Endothelial cell of umbilical vein (primary cell): ENCODE results near the gene ELP4. TPM values are rescaled to one million over a fixed set of nuclear protein-coding genes. Genes with fewer than 3 reads are reported as not detected.

Experiments used
- BruUV-seq: library from RNA; stranded (reverse); fragments of 400-500 nt; replicated peaks from 2 replicates; lab custom pipeline; 2021; lab: Mats Ljungman, UMichigan
- CTCF ChIA-PET: fragments of 300-600, 350-600 bp; sonication (Branson Sonifier 250); formaldehyde crosslinking; loops from one replicate; lab custom pipeline; 2021; ENCODE audit warnings: antibody characterized with exemption, inconsistent platforms; lab: Charles Lee
- POLR2A ChIA-PET: fragments of 300-600, 350-600 bp; sonication (Branson Sonifier 250); formaldehyde crosslinking; loops from one replicate; lab custom pipeline; 2021; ENCODE audit warnings: antibody characterized with exemption, inconsistent platforms; lab: Charles Lee
- DNase-seq: peaks from one replicate; pipeline ENCODE4 v3.0.0-alpha.2; 2011; ENCODE audit warnings: low read depth, low spot score
- FAIRE-seq: peaks from 2 replicates; lab custom pipeline; 2011; peaks lifted over from hg19 to GRCh38; lab: Jason Lieb, UNC
- H2AFZ ChIP-seq: 2 replicates; pipeline ENCODE4 v1.6.0; 2012; ENCODE audit warnings: low read depth, low read length, control low read depth, inconsistent platforms
- H3K27ac ChIP-seq: 2 replicates; pipeline ENCODE4 v1.5.1; 2011; ENCODE audit warnings: low read depth, mild to moderate bottlenecking, control low read depth, low read length, moderate library complexity; ENCODE audit not compliant: insufficient read depth
- H3K27me3 ChIP-seq, 2 experiments: 2 replicates each; pipeline versions ENCODE4 v1.6.0 to v1.6.1; 2011; ENCODE audit warnings: low read length in 2 of 2, mixed read lengths in 1 of 2; ENCODE audit not compliant: control insufficient read depth in 2 of 2, insufficient read depth in 2 of 2
- H3K36me3 ChIP-seq, 2 experiments: 2 replicates in 1 of 2; 3 replicates in 1 of 2; pipeline ENCODE4 v1.5.1; 2011; ENCODE audit warnings: low read length in 2 of 2, mild to moderate bottlenecking in 1 of 2, moderate library complexity in 1 of 2; ENCODE audit not compliant: control insufficient read depth in 2 of 2, insufficient read depth in 2 of 2; ENCODE audit errors: extremely low read depth in 1 of 2
- H3K4me1 ChIP-seq: 3 replicates; pipeline ENCODE4 v1.5.1; 2011; ENCODE audit warnings: mild to moderate bottlenecking, low read length; ENCODE audit not compliant: control insufficient read depth, insufficient read depth; ENCODE audit errors: extremely low read depth
- H3K4me2 ChIP-seq: 2 replicates; pipeline ENCODE4 v1.6.1; 2011; ENCODE audit warnings: low read length, control low read depth, mixed read lengths; ENCODE audit not compliant: insufficient read depth
- H3K4me3 ChIP-seq, 3 experiments: fragments of 200-600 bp in 1 of 3; sonication (generic), shearing (Covaris generic) in 1 of 3; replicated peaks in 1 of 3; 2 replicates each; pipeline ENCODE4 v1.5.1; 2011 to 2016; ENCODE audit warnings: control low read depth in 3 of 3, low read length in 3 of 3, mild to moderate bottlenecking in 2 of 3, inconsistent platforms in 1 of 3, low read depth in 1 of 3, moderate library complexity in 1 of 3; ENCODE audit not compliant: insufficient read depth in 1 of 3
- H3K79me2 ChIP-seq: 2 replicates; pipeline ENCODE4 v1.6.0; 2012; ENCODE audit warnings: low read length, inconsistent platforms; ENCODE audit not compliant: control insufficient read depth, insufficient read depth
- H3K9ac ChIP-seq: replicated peaks from 2 replicates; pipeline ENCODE3; 2011; ENCODE audit warnings: low read length, control low read depth; ENCODE audit not compliant: insufficient read depth; ENCODE audit errors: extremely low read depth
- H3K9me1 ChIP-seq: replicated peaks from 3 replicates; pipeline ENCODE4 v1.6.0; 2011; ENCODE audit warnings: mild to moderate bottlenecking, low read length; ENCODE audit not compliant: control insufficient read depth, insufficient read depth; ENCODE audit errors: extremely low read depth
- H3K9me3 ChIP-seq: replicated peaks from 2 replicates; pipeline ENCODE4 v1.5.1; 2012; ENCODE audit warnings: low read length, inconsistent platforms; ENCODE audit not compliant: control insufficient read depth, insufficient read depth
- H4K20me1 ChIP-seq: replicated peaks from 2 replicates; pipeline ENCODE3; 2011; ENCODE audit warnings: mild to moderate bottlenecking, low read length; ENCODE audit not compliant: control insufficient read depth, insufficient read depth; ENCODE audit errors: extremely low read depth
- CTCF ChIP-seq, 2 donors: IDR thresholded peaks; 1 replicate in 1 of 2; 2 replicates in 1 of 2; pipeline ENCODE4 v1.5.1; 2011; ENCODE audit warnings: low read length in 2 of 2, mild to moderate bottlenecking in 2 of 2, moderate library complexity in 2 of 2, control low read depth in 1 of 2, inconsistent platforms in 1 of 2, low read depth in 1 of 2; ENCODE audit not compliant: insufficient read depth in 1 of 2; ENCODE audit errors: extremely low read depth in 1 of 2
- EZH2 ChIP-seq: IDR thresholded peaks from 2 replicates; pipeline ENCODE4 v1.6.1; 2012; ENCODE audit warnings: borderline replicate concordance, low read depth, mild to moderate bottlenecking, moderate library complexity, low read length, inconsistent platforms; ENCODE audit not compliant: severe bottlenecking
- FOS ChIP-seq: IDR thresholded peaks from 2 replicates; pipeline ENCODE4 v1.6.1; 2011; ENCODE audit warnings: mild to moderate bottlenecking, low read length, moderate library complexity, borderline replicate concordance; ENCODE audit not compliant: insufficient read depth
- GATA2 ChIP-seq: IDR thresholded peaks from 2 replicates; pipeline ENCODE4 v1.7.0; 2011; ENCODE audit warnings: low read depth, mild to moderate bottlenecking, moderate library complexity, mixed read lengths, low read length; ENCODE audit not compliant: insufficient read length, insufficient read depth
- JUN ChIP-seq: IDR thresholded peaks from 2 replicates; pipeline ENCODE4 v1.6.1; 2011; ENCODE audit warnings: borderline replicate concordance, low read depth; ENCODE audit not compliant: insufficient read length, insufficient read depth
- MAX ChIP-seq: IDR thresholded peaks from 2 replicates; pipeline ENCODE4 v1.6.1; 2011; ENCODE audit not compliant: insufficient read depth, insufficient read length
- MYC ChIP-seq: IDR thresholded peaks from one replicate; pipeline ENCODE4 v1.6.1; 2011; ENCODE audit warnings: mild to moderate bottlenecking, low read depth, low read length
- POLR2A ChIP-seq: IDR thresholded peaks from 2 replicates; pipeline ENCODE4 v1.6.1; 2012; ENCODE audit warnings: low read depth, mild to moderate bottlenecking, control low read depth, low read length
- POLR2AphosphoS5 ChIP-seq: IDR thresholded peaks from 2 replicates; pipeline ENCODE4 v1.6.1; 2012; ENCODE audit warnings: low read depth, mild to moderate bottlenecking, control low read depth, low read length, moderate library complexity; ENCODE audit not compliant: insufficient read depth
- dilution Hi-C: fragments of 300-500 bp; cut with MboI; formaldehyde crosslinking; loops from one replicate; pipeline ENCODE4 v1.15.0; 2019; ENCODE audit warnings: low sequenced_read_pairs; ENCODE audit not compliant: extremely low pct_ligation_motif_present
- intact Hi-C: fragments of 100-400 bp; cut with micrococcal nuclease; formaldehyde crosslinking; loops from one replicate; pipeline ENCODE4 v1.10.0; 2022
- polyA plus RNA-seq, 4 experiments: library from polyadenylated mRNA; depleted of rRNA in 3 of 4; stranded (reverse) in 3 of 4; unstranded in 1 of 4; fragments of >200 nt; gene quantifications; 2 replicates each; pipeline versions ENCODE4 v1.2.1 to v1.2.3, GENCODE V29; 2011 to 2012; ENCODE audit warnings: missing spikeins in 1 of 4
- total RNA-seq: library from RNA; stranded (reverse); gene quantifications from 2 replicates; pipeline ENCODE4 v1.2.3, GENCODE V29; 2021

The ELP4 gene
- total and polyA plus RNA-seq, 2 donors (not counting 3 experiments of a cell fraction or from before 2014, with no cell fraction given), result 11.6 to 16.3 TPM

- Histone ChIP-seq H3K27ac (no peak overlapping the region), H3K9ac (no peak overlapping the region), H3K9me1 (no peaks in the 10 kb centered on the region), H2AFZ (no peak overlapping the region), H3K9me3 (no peaks in the 10 kb centered on the region), H3K79me2 (no peaks in the 10 kb centered on the region), H3K27me3 (no peaks in the 10 kb centered on the region), H3K4me3 (no peak overlapping the region), H3K4me1 (no peaks in the 10 kb centered on the region), H3K36me3 (no peaks in the 10 kb centered on the region), H4K20me1 (no peaks in the 10 kb centered on the region), H3K4me2 (no peak overlapping the region)
- CTCF ChIA-PET, result no interaction called here
- dilution Hi-C loops (no loop called here), intact Hi-C loops (no loop called here)
- FAIRE-seq (no peak), DNase-seq (no peak)
- BruUV-seq, result no TSS peak
- POLR2A ChIA-PET, result no interaction called here
- no peak for TF ChIP-seq GATA2
Measured at GRCh38 chr11:31607914-31608313, 98.3 kb downstream of the ELP4 start.

GRCh38 chr11:31608995-31609394 is 99.4 kb downstream of the ELP4 start:
- Histone ChIP-seq H3K27ac (no peak overlapping the region), H3K9me1 (no peaks in the 10 kb centered on the region), H4K20me1 (no peaks in the 10 kb centered on the region), H3K79me2 (no peaks in the 10 kb centered on the region), H3K9ac (no peak overlapping the region), H3K36me3 (no peaks in the 10 kb centered on the region), H3K9me3 (no peaks in the 10 kb centered on the region), H2AFZ (no peak overlapping the region), H3K4me3 (no peak overlapping the region), H3K4me1 (no peaks in the 10 kb centered on the region), H3K4me2 (no peak overlapping the region), H3K27me3 (no peaks in the 10 kb centered on the region)
- DNase-seq, result no peak
- TF ChIP-seq JUN (no peak), MAX (no peak), POLR2AphosphoS5 (no peak), GATA2 (no peak), EZH2 (no peak), MYC (no peak), FOS (no peak), CTCF (IDR thresholded peaks at IDR 0.05; ENCODE audit: extremely low read depth in 1 of 2, insufficient read depth in 1 of 2, low read depth in 1 of 2, low read length in 2 of 2) (no peak), POLR2A (no peak)
- BruUV-seq, result no TSS peak
- dilution Hi-C loops, result no loop called here
- CTCF ChIA-PET, result no interaction called here
- no peak for FAIRE-seq
- POLR2A ChIA-PET, result no interaction called here
- intact Hi-C loops, result no loop called here
